GM18507 (cell line): ENCODE measurements around the gene IRX4.

Experiments used
- DNase-seq: peaks from one replicate; pipeline ENCODE4 v3.0.0; 2011; ENCODE audit warnings: low read depth; ENCODE audit not compliant: insufficient read length; ENCODE audit errors: extremely low spot score
- FAIRE-seq: peaks from 2 replicates; lab custom pipeline; 2011; peaks lifted over from hg19 to GRCh38; lab: Jason Lieb, UNC

Gene IRX4

DNA sequence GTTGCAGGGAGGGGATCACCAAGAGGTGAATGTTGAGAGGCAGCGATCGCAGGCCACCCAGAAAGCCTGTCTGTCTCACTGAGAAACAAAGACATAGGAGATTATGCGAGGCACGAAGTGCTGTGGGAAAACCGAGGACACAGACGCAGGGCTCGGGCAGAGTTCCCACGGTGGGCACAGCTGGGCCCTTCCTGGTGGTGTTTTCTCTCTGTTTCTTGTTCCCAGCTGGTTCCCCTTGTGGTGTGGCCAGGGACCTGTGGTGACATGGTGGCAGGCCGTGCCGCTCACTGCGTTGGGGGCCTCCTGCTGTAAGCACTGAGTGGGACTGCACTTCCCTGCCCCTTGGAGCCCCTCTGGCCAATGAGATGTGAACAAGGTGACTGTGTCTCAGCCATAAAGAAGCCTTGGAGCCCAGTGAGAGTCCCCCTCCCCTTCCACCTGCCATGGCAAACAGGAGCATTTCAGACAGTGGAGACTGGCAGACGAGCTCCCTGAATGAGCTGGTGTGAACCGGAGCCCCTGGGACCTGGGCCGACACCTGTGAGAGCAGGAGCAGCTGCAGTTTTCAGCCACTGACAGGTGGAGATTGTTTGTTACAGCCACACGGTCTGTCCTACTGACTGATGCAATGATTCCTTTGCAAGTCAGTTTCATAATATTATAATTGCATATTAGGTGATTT lies 13.2 kb upstream of the IRX4 start:
- FAIRE-seq (no peak), DNase-seq (no peak)

DNA sequence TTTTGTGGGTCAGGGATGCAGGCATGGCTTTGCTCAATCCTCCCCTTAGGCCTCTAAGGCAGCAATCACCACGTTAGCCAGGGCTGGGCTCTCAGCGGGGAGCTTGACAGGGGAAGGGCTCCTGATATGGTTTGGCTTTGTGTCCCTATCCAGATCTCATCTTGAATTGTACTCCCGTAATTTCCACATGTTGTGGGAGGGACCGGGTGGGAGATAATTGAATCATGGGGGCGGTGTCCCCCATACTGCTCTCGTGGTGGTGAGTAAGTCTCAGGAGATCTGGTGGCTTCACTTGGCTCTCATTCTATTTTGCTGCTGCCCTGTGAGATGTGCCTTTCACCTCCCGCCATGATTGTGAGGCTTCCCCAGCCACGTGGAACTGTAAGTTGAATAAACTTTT lies 11.5 kb upstream of the IRX4 start:
- no peak for DNase-seq

DNA sequence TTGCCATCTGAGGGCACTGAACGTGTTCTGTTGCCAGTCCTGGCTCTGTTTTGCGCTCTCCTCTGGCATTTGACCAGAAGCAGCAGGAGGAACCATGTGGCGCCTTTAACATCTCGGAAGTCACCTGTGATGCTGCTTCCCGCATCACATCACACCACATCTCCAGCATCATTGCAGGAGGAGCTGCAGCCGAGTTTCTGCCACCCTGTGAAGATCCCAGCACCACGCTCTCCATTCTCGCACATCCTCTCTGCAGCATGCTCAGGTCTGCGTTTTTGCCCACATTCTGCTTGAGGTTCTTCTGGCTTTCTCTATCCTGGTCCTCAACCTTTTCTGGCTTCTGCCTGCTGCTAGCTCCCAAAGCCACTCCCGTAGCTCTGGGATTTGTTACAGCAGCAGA lies 11.0 kb upstream of the IRX4 start:
- no peak for FAIRE-seq
- no peak for DNase-seq

More for the DNA sequence above, 11.5 kb upstream of the IRX4 start:
- FAIRE-seq = no peak

DNA sequence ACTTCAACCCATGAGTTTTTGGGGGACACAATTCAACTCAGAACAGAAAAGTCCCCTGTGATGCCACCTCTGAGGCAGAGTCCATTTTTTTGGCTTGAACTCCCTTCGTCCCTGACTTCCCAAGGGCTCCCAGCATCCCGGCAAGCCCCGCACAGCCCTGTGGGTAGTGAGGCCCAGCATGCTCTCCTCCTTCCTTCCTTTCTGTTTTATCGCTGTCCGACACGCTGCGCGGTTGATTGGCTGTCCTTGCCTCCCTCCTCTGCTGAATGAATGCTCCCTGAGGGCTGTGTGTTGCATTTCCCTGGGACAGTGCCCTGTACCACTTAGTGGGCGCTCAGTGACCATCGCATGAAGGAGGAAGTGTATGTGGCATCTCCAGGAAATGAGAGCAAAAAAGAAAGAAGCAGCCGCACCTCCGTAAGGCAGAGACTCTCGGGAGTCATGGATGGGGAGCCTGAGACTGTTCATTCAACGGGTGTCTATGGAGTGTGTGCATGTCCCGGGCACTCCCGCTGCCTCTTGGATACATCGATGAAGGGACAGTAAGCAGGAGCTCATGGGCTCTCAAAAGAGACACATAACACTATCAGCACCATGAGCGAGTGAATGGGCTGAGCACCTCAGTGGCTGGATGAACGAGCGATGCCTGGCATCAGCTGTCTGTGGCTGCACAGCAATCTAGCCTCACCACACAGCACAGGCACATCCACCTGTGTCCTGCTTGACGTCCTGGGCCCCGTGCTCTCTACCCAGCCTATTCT lies 10.1 kb upstream of the IRX4 start:
- DNase-seq = no peak
- no peak for FAIRE-seq

DNA sequence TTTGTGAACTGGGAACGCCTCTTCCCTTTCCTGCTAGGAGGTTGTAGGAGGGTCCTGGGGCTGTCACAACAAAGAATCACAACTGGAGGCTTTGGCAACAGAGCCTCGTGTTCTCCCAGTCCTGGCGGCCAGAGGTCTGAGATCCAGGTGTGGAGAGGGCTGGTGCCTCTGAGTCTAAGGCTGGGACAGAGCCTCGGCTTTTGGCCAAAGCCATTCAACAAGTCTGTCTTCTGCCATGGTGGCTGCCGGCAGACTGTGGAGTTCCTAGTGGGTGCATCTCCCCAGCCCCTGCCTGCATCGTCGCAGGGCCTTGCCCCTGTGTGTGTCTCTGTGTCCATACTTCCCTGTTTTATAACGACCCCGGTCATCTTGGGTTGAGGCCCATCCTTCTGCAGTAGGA lies 9.5 kb upstream of the IRX4 start:
- FAIRE-seq = no peak
- no peak for DNase-seq

DNA sequence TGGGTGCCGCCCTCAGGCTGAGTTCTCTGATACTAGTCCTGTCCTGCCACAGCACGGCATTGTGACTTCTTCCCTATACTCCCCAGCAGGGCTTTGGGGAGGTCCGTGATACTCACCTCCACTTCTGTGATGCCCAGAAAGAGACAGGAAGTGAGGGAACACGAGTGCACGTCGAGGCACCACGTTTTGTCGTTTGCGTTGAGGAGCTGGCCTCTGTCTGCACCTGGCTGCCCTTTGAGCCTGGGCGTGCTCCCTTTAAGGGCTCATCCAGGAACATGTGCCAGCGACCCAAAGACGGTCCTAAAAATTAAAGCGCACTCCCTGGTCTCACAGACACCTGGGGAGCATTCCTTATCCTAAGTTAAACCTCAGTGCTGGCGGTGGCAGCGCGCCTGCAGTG lies 8.7 kb upstream of the IRX4 start:
- DNase-seq (no peak), FAIRE-seq (no peak)

DNA sequence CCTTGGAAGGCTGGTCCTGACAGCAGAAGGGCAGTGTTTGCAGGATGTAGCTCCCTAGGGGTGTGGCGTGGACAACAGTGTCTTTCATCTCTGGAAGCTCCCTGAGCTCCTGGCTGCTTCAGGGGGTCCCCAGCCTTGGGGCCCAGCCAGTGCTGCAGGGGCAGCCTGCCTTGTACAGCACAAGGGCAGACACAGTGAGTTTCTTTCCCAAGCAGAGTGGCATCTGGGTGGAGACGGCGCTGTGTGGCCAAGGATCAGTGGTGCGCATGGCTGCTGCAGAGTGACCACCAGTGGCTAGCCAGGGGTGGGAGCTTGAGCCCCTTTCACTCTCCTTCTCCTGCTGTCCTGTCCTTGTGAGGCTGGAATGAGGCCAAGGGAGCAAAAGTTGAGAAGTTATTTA lies 7.6 kb upstream of the IRX4 start:
- DNase-seq (no peak), FAIRE-seq (no peak)

DNA sequence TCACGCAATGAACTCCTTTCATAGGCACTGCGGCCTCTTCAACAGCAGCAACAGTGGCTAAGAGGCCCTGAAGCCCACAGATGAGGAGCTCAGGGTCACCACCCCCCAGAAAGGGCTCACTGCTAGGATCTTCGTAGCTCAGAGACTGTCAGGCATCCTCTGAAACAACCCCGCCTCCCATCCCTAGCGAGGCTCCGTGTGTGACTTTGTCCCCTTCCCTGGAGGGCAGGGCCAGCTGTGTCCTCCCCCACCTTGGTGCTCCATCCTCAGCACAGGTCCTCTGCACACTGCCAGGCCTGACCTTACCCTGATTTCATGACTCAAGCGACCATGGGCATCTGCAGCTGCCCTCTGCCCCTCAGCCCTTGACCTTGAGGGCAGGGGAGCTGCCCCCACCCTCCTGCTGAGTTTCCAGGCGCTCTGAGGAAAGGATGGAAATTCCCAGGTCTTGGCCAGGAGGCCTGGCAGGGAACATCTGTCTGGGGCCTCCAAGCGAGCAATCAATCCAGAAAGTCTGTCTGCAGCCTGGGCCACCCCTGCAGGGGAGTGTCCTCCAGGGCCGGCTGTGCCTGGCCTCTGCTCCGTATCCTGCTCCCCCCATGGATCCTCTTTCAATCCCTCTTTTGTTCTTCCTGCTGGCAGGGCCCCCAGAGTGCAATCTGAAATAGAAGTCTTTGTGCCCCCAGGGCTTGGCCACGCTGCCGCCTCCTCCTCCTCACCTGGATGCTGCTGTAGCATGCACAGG lies 6.8 kb upstream of the IRX4 start:
- FAIRE-seq (no peak), DNase-seq (no peak)

DNA sequence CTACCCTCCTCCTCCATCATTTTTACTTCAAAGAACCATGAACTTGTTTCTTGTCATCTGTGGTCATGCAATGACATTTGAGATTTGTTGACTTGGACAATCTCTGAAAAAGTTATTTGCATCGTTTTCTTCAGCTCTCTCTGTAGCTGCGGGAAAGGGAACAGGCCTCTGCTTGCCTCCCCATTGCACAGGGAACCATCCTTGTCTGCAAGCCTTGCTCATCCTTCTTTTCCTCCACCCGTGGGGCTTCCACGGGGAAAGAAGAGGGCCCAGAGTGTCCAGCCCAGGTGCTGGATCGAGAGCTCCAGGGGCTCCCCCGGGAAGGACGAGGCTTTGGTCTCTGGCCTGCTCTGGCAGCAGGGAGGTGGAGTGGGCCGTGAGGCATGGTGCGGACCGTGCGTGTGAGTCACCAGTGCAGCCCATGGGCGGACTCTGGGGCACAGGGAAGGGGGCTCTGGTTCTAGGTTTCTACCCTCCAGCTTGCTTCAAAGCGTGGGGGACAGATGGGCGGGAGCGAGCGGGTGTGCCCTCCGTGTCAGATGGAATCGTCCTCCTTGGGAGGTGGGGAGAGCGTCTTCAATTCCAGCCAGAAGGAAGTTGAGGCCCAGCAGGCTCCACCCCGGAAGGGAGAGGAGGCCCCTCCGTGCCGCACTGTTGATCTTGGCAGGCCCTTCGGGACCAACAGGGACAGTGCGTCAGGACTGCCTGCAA lies 6.0 kb upstream of the IRX4 start:
- FAIRE-seq = no peak

DNA sequence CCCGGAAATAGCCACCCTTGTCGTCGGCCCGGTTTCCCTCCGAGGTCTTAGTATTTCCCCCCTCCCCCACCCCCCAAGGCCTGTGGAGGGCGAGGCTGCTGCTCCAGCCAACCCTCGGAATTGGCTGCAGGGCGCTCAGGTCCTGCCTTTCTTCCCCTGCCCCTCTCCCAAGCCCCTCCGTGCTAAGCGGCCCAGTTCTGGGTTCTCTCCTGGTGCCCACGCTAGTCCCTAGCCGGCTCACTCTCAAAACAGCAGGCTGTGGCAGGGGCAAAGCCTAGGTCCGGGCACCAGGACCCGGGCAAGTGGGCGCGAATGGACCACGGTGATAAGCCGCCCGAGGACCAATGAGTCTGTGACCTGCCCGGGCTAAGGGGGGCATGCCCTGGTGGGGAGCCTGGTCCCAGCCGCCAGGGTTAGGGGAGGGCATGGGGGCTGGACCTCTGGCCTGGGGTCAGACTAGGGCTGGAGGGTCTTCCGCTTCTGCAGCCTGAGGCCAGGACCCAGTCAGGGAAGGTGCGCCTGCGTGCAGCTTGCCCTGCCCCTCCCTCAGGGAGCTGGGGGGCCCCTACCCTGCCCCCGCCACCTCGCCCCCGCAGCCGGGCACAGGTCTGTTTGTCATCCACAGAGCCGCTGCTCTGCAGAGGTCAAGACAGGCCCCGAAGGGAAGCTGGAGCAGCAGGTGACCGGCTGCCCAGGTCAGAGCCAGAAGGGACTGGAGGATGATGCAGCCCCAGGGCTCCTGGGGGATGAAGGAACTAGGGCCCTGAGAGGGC lies 5.0 kb upstream of the IRX4 start:
- DNase-seq (no peak), FAIRE-seq (no peak)

More for the DNA sequence above, 6.0 kb upstream of the IRX4 start:
- DNase-seq = no peak

DNA sequence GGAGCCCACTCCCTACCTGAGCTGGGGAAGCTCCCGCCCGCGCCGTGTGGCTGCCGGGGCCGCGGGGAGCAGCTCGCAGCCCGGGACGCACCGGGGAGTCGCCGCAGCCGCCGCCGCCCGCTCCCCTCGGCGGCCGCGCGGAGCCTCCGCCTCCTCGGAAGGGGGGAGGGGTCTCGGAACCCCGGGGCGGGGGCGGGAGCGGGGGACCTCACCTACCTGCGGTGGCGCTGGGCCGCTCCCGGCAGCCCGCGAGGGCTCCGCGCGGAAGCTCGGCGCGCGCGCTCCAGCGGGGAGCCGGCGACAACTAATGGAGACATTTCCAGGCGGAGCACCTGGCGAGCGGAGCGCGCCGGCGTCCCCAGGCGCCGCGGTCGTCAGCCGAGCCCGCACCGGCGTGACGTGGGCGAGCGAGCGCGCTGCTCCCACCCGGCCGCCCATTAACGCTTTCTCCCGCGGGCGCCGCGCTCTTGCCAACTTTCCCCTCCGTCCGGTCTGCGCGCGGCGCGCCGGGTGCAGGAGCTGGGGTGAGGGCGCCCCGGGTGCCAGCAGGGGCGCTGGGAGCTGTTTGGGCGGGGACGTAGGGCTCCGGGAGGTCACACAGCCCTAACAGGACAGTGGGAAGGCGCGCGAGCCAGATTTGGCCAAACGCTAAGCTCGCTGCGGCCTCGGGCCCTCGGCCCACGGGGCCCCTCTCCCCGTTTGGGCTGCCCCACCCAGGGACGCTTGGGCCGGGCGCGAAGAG lies 4.3 kb upstream of the IRX4 start:
- DNase-seq (no peak), FAIRE-seq (no peak)

DNA sequence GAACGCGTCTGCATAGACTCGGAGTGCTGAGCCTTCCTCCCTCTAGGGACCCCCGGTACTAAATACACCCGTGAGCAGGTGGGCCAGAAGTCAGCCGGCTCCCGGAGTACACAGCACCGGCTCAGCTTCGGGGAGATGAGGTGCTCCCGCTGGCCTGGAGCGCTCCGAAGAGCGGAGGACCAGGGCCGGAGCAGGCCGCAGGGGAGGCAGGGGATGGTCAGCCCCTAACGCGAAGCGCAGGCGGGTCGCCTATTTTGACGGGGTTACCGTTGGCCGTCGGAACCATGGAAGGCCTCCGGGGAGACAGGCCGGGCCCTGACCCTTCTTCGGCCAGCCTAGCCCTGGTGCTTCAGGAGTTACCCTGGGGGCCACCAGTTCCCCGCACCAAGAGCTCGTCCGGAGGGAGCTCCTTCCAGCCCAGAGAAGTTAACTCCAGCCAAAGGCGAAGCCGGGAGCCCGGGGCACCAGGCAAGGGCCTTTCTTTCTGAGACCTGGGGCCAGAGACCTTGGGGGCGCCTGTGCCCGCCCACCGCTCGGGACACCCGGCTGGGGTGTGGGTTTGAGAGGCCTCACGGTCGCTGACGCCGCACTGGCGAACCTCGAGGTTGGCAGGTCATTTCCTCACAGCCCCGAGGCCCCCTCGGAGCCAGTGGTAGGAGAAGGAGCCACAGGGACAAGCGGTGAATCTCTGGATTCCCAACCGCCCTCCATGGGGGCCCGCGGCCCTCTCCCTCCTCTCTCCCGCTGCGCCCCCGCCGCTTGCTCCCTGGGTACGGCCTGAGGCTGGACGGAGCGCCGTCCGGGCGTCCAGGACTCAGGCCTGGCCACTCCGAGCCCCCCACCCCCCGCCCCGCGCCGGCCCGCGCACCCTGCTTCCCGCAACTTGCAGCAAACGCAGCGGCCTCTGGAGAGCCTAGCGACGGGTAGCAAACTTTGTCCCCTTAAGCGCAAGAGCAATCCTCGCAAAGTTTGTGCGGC lies 3.4 kb upstream of the IRX4 start:
- DNase-seq (no peak), FAIRE-seq (no peak)

DNA sequence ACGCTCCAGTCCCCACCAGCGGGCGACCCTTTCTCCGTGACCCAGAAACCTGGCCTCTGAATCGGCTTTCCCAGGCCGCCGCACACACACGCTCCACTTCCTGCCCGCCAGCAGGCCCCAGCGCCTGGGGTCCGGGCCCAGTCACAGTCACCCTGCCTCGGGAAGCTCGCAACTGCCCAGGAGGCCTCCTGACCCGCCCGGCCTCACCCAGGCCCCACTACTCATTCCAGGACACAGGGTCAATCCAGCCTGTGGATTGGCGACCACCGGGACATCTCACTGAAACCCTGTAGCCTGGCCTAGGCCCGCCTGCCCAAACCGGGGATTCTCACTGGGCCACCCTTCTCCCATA lies 2.7 kb upstream of the IRX4 start:
- FAIRE-seq (no peak), DNase-seq (no peak)

DNA sequence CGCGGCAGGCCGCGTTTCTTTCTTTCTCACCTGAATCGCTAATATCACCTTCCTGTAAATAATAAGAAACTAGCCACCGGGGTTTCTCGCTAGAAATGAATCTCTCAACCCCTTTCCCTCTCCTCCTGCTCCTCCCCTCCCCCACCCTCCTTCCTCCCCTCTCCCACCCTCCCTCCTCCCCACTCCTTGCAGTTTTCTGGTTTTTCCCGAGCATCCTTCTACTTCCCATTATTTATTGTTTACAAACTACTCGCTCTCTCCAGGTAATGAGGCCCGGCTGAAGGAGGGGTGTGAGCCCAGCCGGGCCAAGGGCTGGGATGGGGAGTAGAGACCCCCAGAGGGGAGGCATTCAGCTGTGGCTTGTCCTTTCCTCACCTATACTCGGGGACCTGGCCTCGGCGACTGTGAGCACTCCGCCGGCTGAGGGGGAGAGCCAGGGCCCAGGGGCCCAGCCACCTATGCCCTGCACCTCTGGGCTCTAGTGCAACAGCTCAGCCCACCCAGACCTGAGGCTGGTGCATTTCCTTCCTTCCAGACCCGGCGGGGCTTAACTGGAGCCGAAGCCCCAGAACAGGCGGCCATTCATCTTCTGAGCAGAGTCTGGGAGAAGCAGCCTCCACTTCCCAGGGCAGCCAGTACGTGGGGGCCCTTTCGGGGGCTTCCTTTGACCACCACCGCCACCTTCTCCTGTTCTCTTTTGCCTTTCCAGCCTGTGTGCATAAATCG lies 2.1 kb upstream of the IRX4 start:
- no peak for DNase-seq
- no peak for FAIRE-seq

DNA sequence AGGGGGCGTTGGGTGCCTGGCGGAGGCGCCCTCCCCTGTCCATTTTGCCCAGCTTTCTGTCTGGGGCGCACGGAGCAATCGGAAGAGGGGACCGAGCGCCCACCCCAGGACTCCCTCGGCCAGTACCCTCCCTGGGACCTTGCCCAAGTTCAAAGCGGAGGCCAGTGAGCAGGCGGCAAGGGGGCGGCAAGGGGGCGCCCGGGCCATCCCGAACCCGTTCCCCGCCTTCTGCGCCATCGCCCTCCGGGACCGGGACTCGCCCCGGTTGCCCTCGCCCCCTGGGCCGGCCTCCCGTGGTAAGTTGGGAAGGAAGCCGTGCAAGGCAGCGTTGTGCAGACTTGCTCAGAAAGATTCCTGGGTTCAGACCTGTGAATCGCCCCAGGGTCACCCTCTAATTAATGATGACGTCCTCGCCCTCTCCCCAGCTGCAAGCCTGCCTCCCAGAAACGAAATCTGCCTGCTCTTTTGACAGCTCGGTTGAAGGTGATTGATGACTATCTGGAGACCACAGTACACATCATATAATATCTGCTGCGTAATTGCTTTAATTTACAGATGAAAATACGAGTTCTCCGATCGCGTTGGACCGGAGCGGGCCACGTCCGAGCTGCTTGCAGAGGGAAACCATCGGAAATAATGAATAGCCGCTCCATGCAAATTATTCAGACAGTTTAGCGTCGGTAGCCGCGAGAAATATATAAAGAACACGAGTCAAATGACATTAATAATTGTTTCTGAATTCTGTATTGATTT lies 1.4 kb upstream of the IRX4 start:
- DNase-seq (no peak), FAIRE-seq (no peak)

DNA sequence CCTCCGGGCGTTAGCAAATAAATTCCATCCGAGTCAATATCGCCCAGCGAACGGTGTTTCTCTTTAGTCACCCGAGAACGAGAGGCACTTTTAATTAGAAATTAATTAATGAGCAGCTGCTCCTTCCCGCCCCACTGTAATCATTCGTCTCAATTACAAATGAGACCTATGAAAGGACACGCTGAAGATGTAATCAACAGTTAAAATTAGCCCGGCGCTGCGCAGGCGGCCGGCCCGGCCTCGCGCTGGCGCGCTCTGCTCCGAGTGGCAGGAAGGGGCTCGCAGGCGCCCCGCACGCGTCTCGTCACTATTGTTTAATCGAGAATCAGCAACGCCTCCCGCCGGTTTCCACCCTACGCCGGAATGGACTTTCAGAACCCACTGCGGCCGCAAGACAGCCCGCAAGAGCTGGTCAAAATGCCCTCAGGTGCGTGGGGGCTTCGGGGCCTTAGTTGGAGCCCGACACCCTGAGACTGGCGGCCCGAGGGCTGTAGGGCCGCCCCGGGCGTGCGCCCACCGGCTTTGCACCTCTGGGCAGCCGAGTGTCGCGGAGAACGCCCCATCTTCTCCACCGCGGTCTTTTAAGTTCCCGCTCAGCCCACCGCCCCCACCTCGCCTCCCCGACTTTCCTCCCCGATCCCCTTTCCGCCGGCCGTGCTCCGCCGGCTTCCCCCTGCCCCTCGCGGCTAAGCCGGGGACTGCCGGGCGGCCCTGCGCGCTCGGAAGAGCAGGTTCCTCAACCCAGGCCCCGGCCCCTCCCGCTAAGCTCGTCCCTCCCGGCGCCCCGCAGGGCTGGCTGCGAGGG lies 597 bp upstream of the IRX4 start:
- FAIRE-seq (no peak), DNase-seq (no peak)
